Mesodermal cell (in vitro differentiated cells): Measurements from ENCODE around the gene JAKMIP3.

Experiments
- H3K27ac ChIP-seq: 2 replicates; pipeline ENCODE4 v1.7.0; 2013; ENCODE audit warnings: mild to moderate bottlenecking, low read depth, low read length, moderate library complexity; ENCODE audit not compliant: severe bottlenecking
- H3K36me3 ChIP-seq: 2 replicates; pipeline ENCODE4 v1.7.1; 2013; ENCODE audit warnings: mild to moderate bottlenecking, low read length, moderate library complexity; ENCODE audit not compliant: control insufficient read depth, insufficient read depth
- H3K4me1 ChIP-seq: one replicate; pipeline ENCODE4 v1.7.1; 2013; ENCODE audit warnings: mild to moderate bottlenecking, low read length; ENCODE audit not compliant: insufficient read depth, control insufficient read depth, poor library complexity, severe bottlenecking
- H3K4me3 ChIP-seq: 2 replicates; pipeline ENCODE4 v1.7.0; 2013; ENCODE audit warnings: low read length, control low read depth, mild to moderate bottlenecking; ENCODE audit not compliant: insufficient read depth, poor library complexity, severe bottlenecking; ENCODE audit errors: extremely low read depth
- H3K9me3 ChIP-seq: 2 replicates; pipeline ENCODE4 v1.7.1; 2013; ENCODE audit warnings: mild to moderate bottlenecking, low read length, moderate library complexity; ENCODE audit not compliant: control insufficient read depth
- WGBS, 2 experiments: methylation state at CpG; one replicate each; pipeline ENCODE4 v1.1.5; 2013; ENCODE audit warnings: missing lambda C conversion rate in 2 of 2; ENCODE audit not compliant: insufficient coverage in 2 of 2; 5-methylcytosine and 5-hydroxymethylcytosine counted together

Gene JAKMIP3

GRCh38 chr10:132099389-132100090, 33.8 kb downstream of the JAKMIP3 start:
- Histone ChIP-seq H3K36me3 (no peaks in the 10 kb centered on the region), H3K27ac (no peak overlapping the region), H3K9me3 (no peaks in the 10 kb centered on the region), H3K4me3 (no peak overlapping the region), H3K4me1 (peaks cover 7% of the 10 kb centered on the region)
- 79 to 84% methylated on average over 23 to 24 of the region's 25 CpGs for WGBS, 2 experiments

GRCh38 chr10:132100091-132100481, 34.3 kb downstream of the JAKMIP3 start:
- Histone ChIP-seq H3K27ac (no peak overlapping the region), H3K4me3 (no peak overlapping the region), H3K9me3 (no peaks in the 10 kb centered on the region), H3K36me3 (no peaks in the 10 kb centered on the region), H3K4me1 (peaks cover 7% of the 10 kb centered on the region)
- WGBS, 2 experiments: 92 to 95% methylated on average over 14 of the region's 15 CpGs

DNA sequence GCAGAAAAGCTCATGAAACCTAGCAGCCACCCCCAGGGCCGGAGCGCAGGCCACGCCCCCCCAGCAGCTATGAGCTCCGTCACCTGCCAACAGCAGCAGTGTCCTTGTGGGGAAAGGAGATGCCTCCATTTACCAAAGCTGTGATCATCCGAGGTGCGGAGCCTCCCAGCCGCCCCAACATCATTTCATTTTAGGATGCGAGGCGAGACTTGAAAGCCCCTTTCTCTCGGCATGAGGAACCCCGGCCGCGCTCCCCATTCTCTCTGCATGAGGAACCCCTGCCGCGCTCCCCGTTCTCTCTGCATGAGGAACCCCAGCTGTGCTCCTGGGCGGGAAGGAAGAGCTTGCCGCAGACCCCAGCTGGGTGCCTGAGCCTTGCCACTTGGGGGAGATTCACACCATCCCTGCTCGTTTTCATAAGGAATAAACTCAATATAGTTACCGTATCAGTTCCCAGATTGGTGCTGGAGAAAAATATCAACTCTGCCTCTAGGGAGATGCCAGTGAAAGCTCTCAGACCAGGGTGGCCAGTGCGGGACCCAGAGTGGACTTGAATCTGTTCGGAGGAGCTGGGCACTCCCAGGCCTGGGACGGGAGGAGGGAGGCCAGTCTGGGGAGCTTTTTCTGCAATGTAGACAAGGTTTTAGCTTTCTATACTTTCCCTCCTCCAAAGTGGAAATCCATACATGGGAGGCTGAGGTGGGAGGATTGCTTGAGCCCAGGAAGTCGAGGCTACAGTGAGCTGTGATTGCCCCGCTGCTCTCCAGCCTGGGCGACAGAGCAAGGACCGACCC, 35.0 kb downstream of the JAKMIP3 start:
- no peaks in the 10 kb centered on the region for H3K36me3 ChIP-seq
- peaks cover 7% of the 10 kb centered on the region for H3K4me1 ChIP-seq
- WGBS, 2 experiments: 88 to 92% methylated on average over 20 to 22 of the region's 27 CpGs
- no peak overlapping the region for H3K4me3 ChIP-seq
- no peaks in the 10 kb centered on the region for H3K9me3 ChIP-seq
- no peak overlapping the region for H3K27ac ChIP-seq

DNA sequence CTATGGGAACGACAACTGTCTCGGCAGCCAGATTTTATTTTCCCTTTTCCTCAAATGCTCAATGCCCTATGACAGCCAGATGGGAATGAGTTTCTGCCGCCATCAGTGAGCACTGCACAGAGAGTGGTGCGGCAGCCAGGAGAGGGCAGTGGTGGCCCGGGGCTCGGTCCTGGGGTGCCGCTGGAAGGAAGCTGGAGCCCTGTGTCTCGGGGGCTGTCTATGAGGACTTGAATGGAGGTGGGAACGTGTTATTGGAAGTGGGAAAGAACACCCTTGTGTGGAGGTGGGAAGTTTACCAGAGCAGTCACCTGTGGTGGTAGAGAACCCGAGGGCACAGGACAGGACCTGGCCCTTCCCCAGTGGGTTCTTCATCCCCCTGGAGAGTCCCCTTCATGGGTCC, 35.8 kb downstream of the JAKMIP3 start:
- no peak overlapping the region for H3K4me3 ChIP-seq

DNA sequence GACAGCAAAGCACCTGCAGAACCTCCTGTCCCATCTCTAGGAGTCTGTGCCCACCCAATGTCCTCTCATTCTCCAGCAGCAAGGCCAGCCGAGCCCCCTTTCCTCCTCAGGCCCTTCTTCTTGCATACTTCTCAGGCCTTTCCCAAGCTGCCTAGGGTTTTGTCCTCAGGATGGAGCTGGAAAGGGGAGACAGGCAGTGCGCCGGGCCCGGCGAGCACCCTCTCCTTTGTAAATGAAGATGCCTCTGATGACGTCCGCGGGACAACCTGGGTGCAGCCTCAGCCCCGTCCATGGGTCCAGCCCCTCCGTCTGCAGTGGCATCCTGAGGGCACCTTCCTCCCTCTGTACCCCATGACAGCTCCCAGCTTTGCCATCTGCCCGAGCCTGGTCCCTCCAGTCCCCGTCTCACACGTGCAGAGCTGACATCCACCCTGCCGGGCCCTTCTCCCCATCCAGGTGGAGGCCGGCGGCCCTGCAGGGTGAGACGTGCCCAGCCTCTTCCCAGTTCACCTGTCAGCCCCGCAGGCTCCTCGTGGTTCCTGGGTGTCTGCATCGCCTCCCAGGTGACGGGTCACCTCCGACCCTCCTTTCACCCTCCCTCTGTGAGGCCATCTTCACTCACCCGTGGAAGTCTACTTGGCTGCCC, 36.4 kb downstream of the JAKMIP3 start:
- H3K27ac ChIP-seq: no peak overlapping the region
- no peaks in the 10 kb centered on the region for H3K4me1 ChIP-seq
- no peaks in the 10 kb centered on the region for H3K9me3 ChIP-seq
- 91% methylated on average over 15 to 23 of the region's 23 CpGs for WGBS, 2 experiments
- no peaks in the 10 kb centered on the region for H3K36me3 ChIP-seq
- H3K4me3 ChIP-seq: no peak overlapping the region

More for the DNA sequence above, 35.8 kb downstream of the JAKMIP3 start:
- no peaks in the 10 kb centered on the region for H3K36me3 ChIP-seq
- no peaks in the 10 kb centered on the region for H3K9me3 ChIP-seq
- 78 to 79% methylated on average over 8 to 9 of the region's 10 CpGs for WGBS, 2 experiments
- H3K27ac ChIP-seq: no peak overlapping the region
- H3K4me1 ChIP-seq: peaks cover 2% of the 10 kb centered on the region

GRCh38 chr10:132102717-132103110, 37.0 kb downstream of the JAKMIP3 start:
- H3K4me3 ChIP-seq: no peak overlapping the region
- H3K36me3 ChIP-seq: no peaks in the 10 kb centered on the region
- H3K9me3 ChIP-seq: no peaks in the 10 kb centered on the region
- WGBS, 2 experiments: 91 to 100% methylated on average over 1 to 4 of the region's 8 CpGs
- H3K4me1 ChIP-seq: no peaks in the 10 kb centered on the region
- no peak overlapping the region for H3K27ac ChIP-seq

DNA sequence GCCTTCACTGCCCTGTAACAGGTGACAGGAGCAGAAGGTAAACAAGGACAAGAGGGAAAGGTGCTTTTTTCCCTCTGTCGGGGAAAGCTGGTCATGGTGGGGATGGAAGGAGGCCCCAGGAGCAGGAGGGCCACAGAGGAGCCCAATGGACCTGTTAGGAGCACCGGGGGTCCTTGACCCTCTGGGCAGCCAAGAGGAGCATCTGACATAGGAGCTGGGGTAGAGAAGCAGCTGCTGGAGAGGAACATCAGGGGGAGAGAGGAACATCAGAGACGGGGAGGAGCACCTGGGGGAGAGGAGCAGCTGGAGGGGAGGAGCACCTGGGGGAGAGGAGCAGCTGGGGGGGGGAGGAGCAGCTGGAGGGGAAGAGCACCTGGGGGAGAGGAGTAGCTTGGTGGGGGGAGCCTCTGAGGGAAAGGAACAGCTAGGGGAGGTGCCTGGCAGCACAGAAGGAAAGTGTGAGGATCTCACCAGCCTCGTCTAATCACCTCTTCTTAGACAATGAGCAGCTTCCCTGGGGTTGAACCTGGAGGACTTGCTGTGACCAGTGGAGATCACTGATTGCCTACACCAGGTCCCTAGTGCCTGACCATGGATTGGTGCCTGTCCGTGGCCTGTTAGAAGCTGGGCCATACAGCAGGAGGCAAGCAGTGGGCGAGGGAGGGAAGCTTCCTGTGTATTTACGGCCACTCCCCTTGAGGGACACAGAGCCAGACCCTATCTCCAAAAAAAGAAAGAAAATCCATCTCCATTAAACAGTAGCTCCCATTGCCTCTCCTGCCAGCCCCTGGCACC, 37.6 kb downstream of the JAKMIP3 start:
- 88 to 93% methylated on average over 5 to 6 of the region's 7 CpGs for WGBS, 2 experiments
- Histone ChIP-seq H3K9me3 (no peaks in the 10 kb centered on the region), H3K4me3 (no peak overlapping the region), H3K36me3 (no peaks in the 10 kb centered on the region), H3K4me1 (no peaks in the 10 kb centered on the region), H3K27ac (no peak overlapping the region)

DNA sequence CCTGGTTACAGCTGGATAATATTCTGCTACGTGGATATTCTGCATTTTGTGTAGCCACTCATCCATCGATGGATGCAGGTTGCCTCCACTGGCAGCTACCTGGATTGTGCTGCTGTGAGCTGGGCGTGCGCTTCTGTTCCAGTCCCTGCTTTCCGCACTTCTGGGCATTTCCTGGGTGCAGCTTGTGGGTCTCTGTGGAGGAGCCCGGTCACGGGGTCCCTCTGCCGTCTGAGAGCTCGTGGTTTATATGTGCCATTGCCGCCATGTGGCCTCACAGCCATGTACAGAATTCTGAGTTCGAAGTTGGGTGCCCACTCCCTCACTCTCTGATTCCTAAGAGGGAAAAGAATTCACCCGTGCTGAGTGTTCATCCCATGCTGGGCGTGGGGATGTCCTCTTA, 38.3 kb downstream of the JAKMIP3 start:
- Histone ChIP-seq H3K9me3 (no peaks in the 10 kb centered on the region), H3K4me1 (no peaks in the 10 kb centered on the region), H3K36me3 (no peaks in the 10 kb centered on the region), H3K4me3 (no peak overlapping the region), H3K27ac (no peak overlapping the region)
- 93% methylated on average over 12 to 13 of the region's 13 CpGs for WGBS, 2 experiments

- H3K36me3 ChIP-seq: no peaks in the 10 kb centered on the region
- 86 to 93% methylated on average over 17 to 26 of the region's 27 CpGs for WGBS, 2 experiments
- H3K27ac ChIP-seq: no peak overlapping the region
- H3K4me3 ChIP-seq: no peak overlapping the region
- H3K9me3 ChIP-seq: no peaks in the 10 kb centered on the region
- H3K4me1 ChIP-seq: no peaks in the 10 kb centered on the region
Measured at GRCh38 chr10:132104471-132105301, 38.9 kb downstream of the JAKMIP3 start.
